ENCODE data around the gene PRDM10. TPM values are rescaled to one million over a fixed set of nuclear protein-coding genes. Genes with fewer than 3 reads are reported as not detected.

Gene PRDM10
- total and polyA plus RNA-seq, 10 of the 15 experiments (the other 5 are each of a cell fraction or from before 2014, with no cell fraction given), result 0.93 to 6.2 (median 4.1) TPM

GRCh38 chr11:130050257-130050656, 47.6 kb upstream of the PRDM10 start (continued):
- no peak for TF ChIP-seq E2F8 (IDR thresholded peaks at IDR 0.05; ENCODE audit: low read depth, partially characterized antibody)
- no peak for TF ChIP-seq NRF1 (conservative IDR thresholded peaks at IDR 0.05; ENCODE audit: low read depth, low read length)
- no peak for TF ChIP-seq SREBF1 (IDR thresholded peaks at IDR 0.05; ENCODE audit: low read length)
- TF ChIP-seq RFX5 (IDR thresholded peaks at IDR 0.05; ENCODE audit: low read depth, low read length), result no peak
- no peak for TF ChIP-seq NFYA (IDR thresholded peaks at IDR 0.05; ENCODE audit: borderline replicate concordance, low read depth, low read length)
- no peak for TF ChIP-seq ASH2L (IDR thresholded peaks at IDR 0.05; ENCODE audit: borderline replicate concordance, low read depth)

GRCh38 chr11:130049328-130049771, 46.7 kb upstream of the PRDM10 start:
- no TSS peak for BruUV-seq (replicated peaks)
- POLR2A ChIA-PET, result interaction anchor here (0.5 kb wide), 1 partner anchor 13 kb away, joined by 5 read pairs; no protein-coding TSS in a partner anchor
- TF ChIP-seq ZBTB33 (IDR thresholded peaks at IDR 0.05) (no peak), YY1 (IDR thresholded peaks at IDR 0.05; ENCODE audit: low read depth, low read length) (no peak), ZNF687 (IDR thresholded peaks at IDR 0.05) (no peak), CTCF (IDR thresholded peaks at IDR 0.05 in 2 of 3, conservative IDR thresholded peaks at IDR 0.05 in 1 of 3; ENCODE audit: control insufficient read depth in 2 of 3, extremely low read depth in 1 of 3, insufficient read depth in 1 of 3, low read depth in 3 of 3, low read length in 3 of 3) (no peak), IKZF2 (IDR thresholded peaks at IDR 0.05) (no peak), WRNIP1 (IDR thresholded peaks at IDR 0.05; ENCODE audit: borderline replicate concordance, low read depth, low read length) (no peak)

More at GRCh38 chr11:130049328-130049771, 46.7 kb upstream of the PRDM10 start:
- Histone ChIP-seq H3K27ac (ENCODE audit: control insufficient read depth, insufficient read depth) (no peak overlapping the region), H3K4me3 (no peak overlapping the region), H3K36me3 (ENCODE audit: control insufficient read depth in 2 of 2, insufficient read depth in 2 of 2, low read length in 1 of 2) (no peaks in the 10 kb centered on the region), H3K4me2 (ENCODE audit: control insufficient read depth, insufficient read depth) (no peak overlapping the region), H4K20me1 (ENCODE audit: control insufficient read depth, insufficient read depth) (no peaks in the 10 kb centered on the region), H3K9ac (ENCODE audit: control insufficient read depth, insufficient read depth, low read length) (no peak overlapping the region), H3K79me2 (ENCODE audit: control insufficient read depth, insufficient read depth, low read length) (no peaks in the 10 kb centered on the region), H3K9me3 (replicated peaks; ENCODE audit: control insufficient read depth, insufficient read depth, low read length) (no peaks in the 10 kb centered on the region), H2AFZ (ENCODE audit: control insufficient read depth, low read depth, low read length) (no peak overlapping the region), H3K4me1 (ENCODE audit: control insufficient read depth, insufficient read depth, low read length) (no peaks in the 10 kb centered on the region), H3K27me3 (replicated peaks in 1 of 2; ENCODE audit: control insufficient read depth in 2 of 2, insufficient read depth in 2 of 2, low read length in 1 of 2) (peaks cover 0 to 2% of the 10 kb centered on the region in 2 experiments; a peak in 2 of 4 replicates)
- FAIRE-seq (no peak), ATAC-seq (no peak), DNase-seq (ENCODE audit: low read depth, low spot score) (no peak)
- SMC1A ChIA-PET (ENCODE audit: uncharacterized antibody, unreplicated experiment), result no interaction called here
- CTCF ChIA-PET, result no interaction called here
- 14% methylated on average over 1 of the region's 1 CpG for WGBS (ENCODE audit: insufficient coverage, insufficient replicate concordance, low lambda C conversion rate, missing lambda C conversion rate)
- in situ Hi-C loops (cut with MboI), result no loop called here
- RAD21 ChIA-PET (ENCODE audit: unreplicated experiment), result interaction anchor here (0.6 to 1.2 kb wide), 3 partner anchors 38 to 83 kb away, joined by 3 to 4 read pairs (median 3); no protein-coding TSS in a partner anchor
- intact Hi-C loops (cut with micrococcal nuclease; ENCODE audit: unreplicated experiment), result no loop called here

Data from GM12878 (cell line).